Caki2 (cell line): ENCODE results near the gene PNPLA2. TPM values are rescaled to one million over a fixed set of nuclear protein-coding genes. Genes with fewer than 3 reads are reported as not detected.

Experiments used
- DNase-seq: peaks from one replicate; pipeline ENCODE4 v3.0.0-alpha.2; 2015; ENCODE audit warnings: low read depth
- in situ Hi-C: cut with HindIII; loops from 2 replicates; pipeline ENCODE4 v1.10.0; 2016; ENCODE audit warnings: low sequenced_read_pairs, low pct_unique_long_range_greater_than_20kb, mixed read lengths
- total RNA-seq: library from RNA; depleted of rRNA; stranded (reverse); fragments of >200 nt; shearing (Covaris generic); gene quantifications from 2 replicates; pipeline ENCODE4 v1.2.3, GENCODE V29; 2014; ENCODE audit warnings: low replicate concordance

Gene PNPLA2
- total RNA-seq, 1 experiment from 2014 or later = 11.6 TPM

- DNase-seq = peak; percentile 72
- in situ Hi-C loops = no loop called here
Observed at GRCh38 chr11:795634-796564, 22.8 kb upstream of the PNPLA2 start.

- DNase-seq = no peak
- in situ Hi-C loops = no loop called here
Observed at GRCh38 chr11:796565-797295, 22.0 kb upstream of the PNPLA2 start.

GRCh38 chr11:797296-798092 is 21.2 kb upstream of the PNPLA2 start:
- in situ Hi-C loops = no loop called here
- DNase-seq = peak; percentile 81

GRCh38 chr11:798093-798713 is 20.5 kb upstream of the PNPLA2 start, which contains the start of gene SLC25A22:
SLC25A22 (minus strand) TSS chr11:798281; CDS start chr11:795006, 3,275 bp downstream.
- peak; percentile 72 for DNase-seq
- in situ Hi-C loops = no loop called here

GRCh38 chr11:799641-800316 is 18.9 kb upstream of the PNPLA2 start:
- in situ Hi-C loops = no loop called here
- no peak for DNase-seq

GRCh38 chr11:800473-800872 is 18.2 kb upstream of the PNPLA2 start:
- DNase-seq = no peak
- in situ Hi-C loops = no loop called here

GRCh38 chr11:801097-801780 is 17.5 kb upstream of the PNPLA2 start:
- in situ Hi-C loops = no loop called here
- no peak for DNase-seq

GRCh38 chr11:802018-802617 is 16.6 kb upstream of the PNPLA2 start:
- in situ Hi-C loops = no loop called here
- DNase-seq = no peak

GRCh38 chr11:802693-803466 is 15.8 kb upstream of the PNPLA2 start:
- in situ Hi-C loops = no loop called here
- no peak for DNase-seq

GRCh38 chr11:803467-803742 is 15.3 kb upstream of the PNPLA2 start:
- DNase-seq = no peak
- in situ Hi-C loops = no loop called here

- in situ Hi-C loops = no loop called here
- DNase-seq = no peak
Observed at GRCh38 chr11:803770-804598, 14.7 kb upstream of the PNPLA2 start.

GRCh38 chr11:804599-804964 is 14.1 kb upstream of the PNPLA2 start:
- in situ Hi-C loops = no loop called here
- DNase-seq = no peak

GRCh38 chr11:808427-809286 is 10.1 kb upstream of the PNPLA2 start:
- DNase-seq = no peak
- in situ Hi-C loops = no loop called here

GRCh38 chr11:809287-810039 is 9.3 kb upstream of the PNPLA2 start, which contains the start of gene RPLP2:
RPLP2 (plus strand) TSS chr11:809967; CDS start chr11:810235, 268 bp downstream.
- in situ Hi-C loops = no loop called here
- DNase-seq = peak; percentile 97
